ENCODE data around the gene NAAA.
"Not testable (repeated sequence)": the region's sequence is repeated elsewhere in the genome, so short reads cannot be mapped to it uniquely, and the experiment has no call there.

The NAAA gene

DNA sequence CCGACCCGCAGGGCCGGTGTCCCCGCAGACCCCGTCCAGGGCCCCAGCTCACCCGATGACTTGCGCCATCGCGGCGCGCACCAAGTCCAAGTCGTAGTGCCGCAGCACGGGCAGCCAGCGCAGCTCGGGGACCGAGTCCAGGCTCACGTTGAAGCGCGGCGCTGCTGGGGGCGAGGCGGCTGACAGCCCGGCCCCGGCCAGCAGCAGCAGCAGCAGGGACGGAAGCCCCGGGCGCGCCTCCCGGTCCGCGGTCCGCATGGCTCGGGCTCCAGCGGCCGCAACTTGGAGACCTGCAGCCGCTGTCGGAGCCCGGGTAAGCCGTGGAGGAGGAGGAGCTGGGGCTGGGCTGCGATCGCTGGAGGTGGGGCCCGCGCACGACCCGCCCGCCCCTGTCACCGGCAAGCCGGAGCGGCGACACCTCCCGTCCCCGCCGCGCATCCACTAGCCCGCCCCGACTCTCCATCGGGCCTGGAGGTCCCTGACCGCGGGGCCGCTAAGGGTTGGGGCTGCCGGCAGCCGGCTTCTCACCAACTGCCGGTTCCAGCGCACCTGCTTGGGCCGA, at the start of gene NAAA:
NAAA (minus strand) TSS at position 322 of the 562 bp plus-strand sequence; CDS start at position 258, 64 bp downstream.
- H3K4me3 Mint-ChIP-seq, result peak within 1 kb of the TSS; percentile 98
- H3K4me1 Mint-ChIP-seq, result peaks cover 25% of the 10 kb centered on the region
- peaks cover 26% of the 10 kb centered on the region for H3K36me3 Mint-ChIP-seq
- H3K9me3 Mint-ChIP-seq, result no peaks in the 10 kb centered on the region
- peak; percentile 90 for DNase-seq
- peak within 1 kb of the TSS; percentile 99 for H3K27ac Mint-ChIP-seq
- H3K27me3 Mint-ChIP-seq, result no peaks in the 10 kb centered on the region
- CTCF ChIA-PET, result interaction anchor here (1.0 to 1.6 kb wide), 5 partner anchors 11 to 56 kb away, joined by 3 to 6 read pairs (median 4); partner anchors contain the start of gene SDAD1

DNA sequence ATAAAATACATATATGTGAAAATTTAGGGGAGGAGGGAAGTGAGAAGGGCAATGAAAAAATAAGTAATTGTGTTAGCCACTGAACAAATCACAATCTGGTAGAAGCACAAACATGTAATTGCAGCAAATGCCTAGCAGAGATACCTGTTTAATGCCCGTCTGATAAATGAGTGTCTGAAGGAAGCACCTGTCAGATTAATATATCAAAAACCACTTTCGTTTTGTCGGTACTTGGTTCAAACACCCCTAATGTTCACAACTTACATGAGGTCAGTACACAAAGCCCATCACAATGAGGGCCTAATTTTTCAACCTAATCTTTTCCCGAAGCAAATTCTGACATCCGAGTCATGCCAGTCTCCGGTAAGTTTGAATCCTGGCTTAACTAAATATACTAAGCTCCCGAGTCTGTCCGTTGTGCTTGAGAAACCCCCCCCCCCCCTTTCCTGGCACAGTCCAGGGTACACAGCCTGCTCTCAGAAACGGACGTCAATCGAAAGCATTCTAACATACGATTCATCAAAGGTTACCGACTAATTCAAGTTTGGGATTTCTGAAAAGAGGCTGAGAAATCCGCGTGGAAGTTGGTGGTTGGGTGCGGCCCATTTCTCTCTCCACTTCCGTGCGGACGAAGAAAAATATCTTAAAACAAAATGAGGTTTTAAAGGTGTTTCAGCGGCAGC, 49.2 kb upstream of the NAAA start:
- H3K4me1 Mint-ChIP-seq, result peaks cover 34% of the 10 kb centered on the region
- H3K36me3 Mint-ChIP-seq, result peaks cover 19% of the 10 kb centered on the region
- H3K4me3 Mint-ChIP-seq, result peak overlapping the region; percentile 90
- DNase-seq, result no peak
- H3K9me3 Mint-ChIP-seq, result no peaks in the 10 kb centered on the region
- H3K27me3 Mint-ChIP-seq, result peaks cover 4% of the 10 kb centered on the region
- H3K27ac Mint-ChIP-seq, result peak overlapping the region; percentile 93
- CTCF ChIA-PET, result no interaction called here

DNA sequence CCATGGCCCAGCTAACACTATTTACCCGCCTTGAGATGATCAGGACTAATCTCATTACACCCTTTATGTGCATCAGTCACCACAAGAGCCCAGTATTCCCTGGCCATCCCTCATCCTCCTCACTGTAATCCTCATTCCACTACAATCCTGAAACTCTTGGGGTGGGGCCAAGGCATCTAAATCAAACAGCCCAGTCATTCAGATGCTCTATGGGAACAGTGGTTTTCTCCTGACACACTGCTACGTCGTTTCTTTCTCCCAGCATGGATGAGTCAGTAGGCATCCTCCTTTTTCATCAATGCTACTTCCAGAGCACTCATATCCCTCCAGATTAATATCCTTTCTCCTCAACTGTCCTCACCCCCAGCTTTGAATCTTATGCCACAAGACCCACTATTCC, 44.3 kb upstream of the NAAA start:
- no peaks in the 10 kb centered on the region for H3K9me3 Mint-ChIP-seq
- H3K27ac Mint-ChIP-seq, result no peak overlapping the region
- no peak for DNase-seq
- H3K36me3 Mint-ChIP-seq, result peaks cover 41% of the 10 kb centered on the region
- no peaks in the 10 kb centered on the region for H3K27me3 Mint-ChIP-seq
- CTCF ChIA-PET, result interaction anchor here (0.6 kb wide), 1 partner anchor 14 kb away, joined by 4 read pairs; no protein-coding TSS in a partner anchor
- H3K4me1 Mint-ChIP-seq, result peaks cover 26% of the 10 kb centered on the region
- no peak overlapping the region for H3K4me3 Mint-ChIP-seq

DNA sequence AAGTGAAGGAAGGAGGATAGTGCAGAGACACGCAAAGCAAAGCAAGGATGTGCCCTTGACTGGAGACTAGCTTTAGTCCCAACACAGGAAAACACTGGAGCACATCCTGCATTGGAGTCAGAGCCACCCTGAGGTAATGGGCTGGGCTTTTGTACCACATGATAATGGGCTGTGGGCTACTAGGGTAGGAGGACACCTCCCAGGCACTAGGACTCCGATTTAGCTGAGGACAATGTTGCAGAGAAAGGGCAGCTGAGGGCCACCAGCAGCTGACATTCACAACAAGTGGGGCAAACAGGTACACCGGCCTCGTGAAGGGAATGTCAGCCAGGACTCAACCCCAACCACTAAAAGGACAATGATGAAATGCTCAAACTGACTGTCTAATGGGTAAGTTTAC, 39.8 kb upstream of the NAAA start:
- no peak for DNase-seq
- Mint-ChIP-seq H3K4me1 (no peaks in the 10 kb centered on the region), H3K36me3 (peaks cover 41% of the 10 kb centered on the region), H3K4me3 (no peak overlapping the region), H3K27me3 (no peaks in the 10 kb centered on the region), H3K9me3 (no peaks in the 10 kb centered on the region), H3K27ac (no peak overlapping the region)
- CTCF ChIA-PET, result interaction anchor here (0.8 kb wide), 1 partner anchor 15 kb away, joined by 3 read pairs; no protein-coding TSS in a partner anchor

DNA sequence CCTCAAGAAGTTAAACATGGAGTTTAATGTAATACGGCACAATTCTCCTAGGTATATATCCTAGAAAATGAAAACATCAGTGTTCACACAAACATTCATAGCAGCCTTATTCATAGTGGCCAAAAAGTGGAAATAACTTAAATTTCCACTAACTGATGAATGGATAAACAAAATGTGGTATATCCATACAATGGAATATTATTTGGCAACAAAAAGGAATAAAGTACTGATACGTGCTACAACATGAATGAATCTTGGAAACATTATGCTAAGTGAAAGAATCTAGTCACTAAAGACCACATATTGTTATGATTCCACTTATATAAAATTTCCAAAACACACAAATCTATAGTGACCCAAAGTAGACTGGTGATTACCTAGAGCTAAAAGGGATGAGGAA, 35.4 kb upstream of the NAAA start:
- no peak overlapping the region for H3K27ac Mint-ChIP-seq
- no peaks in the 10 kb centered on the region for H3K27me3 Mint-ChIP-seq
- H3K36me3 Mint-ChIP-seq, result peaks cover 50% of the 10 kb centered on the region
- H3K4me1 Mint-ChIP-seq, result no peaks in the 10 kb centered on the region
- no peak for DNase-seq
- no peak overlapping the region for H3K4me3 Mint-ChIP-seq
- CTCF ChIA-PET, result no interaction called here
- no peaks in the 10 kb centered on the region for H3K9me3 Mint-ChIP-seq

DNA sequence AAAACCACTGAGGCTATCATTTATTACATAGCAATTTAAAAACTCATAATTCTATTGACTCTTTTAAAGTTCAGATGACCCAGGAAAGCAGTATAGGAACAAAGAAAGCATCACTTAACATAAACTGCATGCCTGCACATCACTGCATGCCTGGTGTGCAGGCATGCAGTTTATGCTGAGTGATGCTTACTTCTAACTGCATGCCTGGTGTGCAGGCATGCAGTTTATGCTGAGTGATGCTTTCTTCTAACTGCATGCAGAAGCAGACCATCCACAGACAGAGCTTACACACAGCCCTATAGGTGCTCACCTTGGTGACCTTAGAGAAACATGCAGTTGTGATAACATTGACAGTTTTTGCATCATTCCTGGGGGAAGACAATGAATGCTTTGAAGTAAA, 33.0 kb upstream of the NAAA start:
- H3K4me3 Mint-ChIP-seq, result no peak overlapping the region
- no peak overlapping the region for H3K27ac Mint-ChIP-seq

DNA sequence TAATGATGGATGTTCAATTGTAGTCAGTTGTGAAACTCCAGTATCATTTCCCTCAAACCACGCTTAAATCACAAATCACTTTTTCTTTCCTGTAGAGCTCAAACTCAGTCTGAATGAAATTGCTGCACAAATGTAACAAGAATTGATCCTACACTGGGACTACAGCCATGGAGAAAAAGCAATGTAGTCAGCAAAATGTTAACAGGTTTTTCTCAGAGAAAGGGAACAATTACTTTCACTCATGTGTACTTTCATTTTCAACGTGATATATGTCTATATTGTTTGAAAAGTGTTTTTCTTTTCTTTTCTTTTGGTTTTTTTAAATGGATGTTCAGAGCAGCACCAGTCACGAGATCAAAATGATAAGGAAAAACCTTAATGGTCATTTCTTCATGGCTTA, 27.3 kb upstream of the NAAA start:
- H3K4me1 Mint-ChIP-seq, result peaks cover 9% of the 10 kb centered on the region
- H3K27me3 Mint-ChIP-seq, result no peaks in the 10 kb centered on the region
- peak overlapping the region; percentile 15 for H3K27ac Mint-ChIP-seq
- CTCF ChIA-PET, result no interaction called here
- peaks cover 81% of the 10 kb centered on the region for H3K36me3 Mint-ChIP-seq
- H3K9me3 Mint-ChIP-seq, result peaks cover under 1% of the 10 kb centered on the region
- DNase-seq, result no peak
- H3K4me3 Mint-ChIP-seq, result no peak overlapping the region

More for the DNA sequence above, 33.0 kb upstream of the NAAA start:
- CTCF ChIA-PET, result no interaction called here
- no peaks in the 10 kb centered on the region for H3K27me3 Mint-ChIP-seq
- no peak for DNase-seq
- H3K4me1 Mint-ChIP-seq, result no peaks in the 10 kb centered on the region
- no peaks in the 10 kb centered on the region for H3K9me3 Mint-ChIP-seq
- peaks cover 60% of the 10 kb centered on the region for H3K36me3 Mint-ChIP-seq

DNA sequence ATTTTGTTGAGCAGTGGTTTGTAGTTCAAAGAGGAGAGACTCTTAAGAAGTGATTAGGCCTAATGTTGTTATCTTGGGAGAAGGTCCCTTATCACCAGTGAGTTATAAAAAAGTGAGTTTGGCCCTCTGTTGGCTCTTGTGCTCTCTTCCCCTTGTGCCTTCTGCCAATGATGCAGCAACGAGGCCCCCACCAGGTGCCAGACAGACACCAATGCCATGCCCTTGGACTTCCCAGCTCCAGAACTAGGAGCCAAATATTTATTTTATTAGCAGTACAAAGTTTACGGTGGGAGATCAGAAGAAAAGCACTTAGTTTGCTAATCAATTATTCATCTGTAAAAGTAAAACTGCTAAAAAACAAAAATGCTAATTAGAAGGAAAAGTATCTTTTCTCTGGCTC, 22.7 kb upstream of the NAAA start:
- CTCF ChIA-PET, result no interaction called here
- Mint-ChIP-seq H3K27me3 (no peaks in the 10 kb centered on the region), H3K36me3 (peaks cover 89% of the 10 kb centered on the region)

DNA sequence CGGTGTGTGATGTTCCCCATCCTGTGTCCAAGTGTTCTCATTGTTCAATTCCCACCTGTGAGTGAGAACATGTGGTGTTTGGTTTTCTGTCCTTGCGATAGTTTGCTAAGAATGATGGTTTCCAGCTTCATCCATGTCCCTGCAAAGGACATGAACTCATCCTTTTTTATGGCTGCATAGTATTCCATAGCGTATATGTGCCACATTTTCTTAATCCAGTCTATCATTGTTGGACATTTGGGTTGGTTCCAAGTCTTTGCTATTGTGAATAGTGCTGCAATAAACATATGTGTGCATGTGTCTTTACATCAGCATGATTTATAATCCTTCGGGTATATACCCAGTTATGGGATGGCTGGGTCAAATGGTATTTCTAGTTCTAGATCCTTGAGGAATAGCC, 21.3 kb upstream of the NAAA start:
- H3K9me3 Mint-ChIP-seq, H3K27me3 Mint-ChIP-seq, H3K4me1 Mint-ChIP-seq, CTCF ChIA-PET, H3K27ac Mint-ChIP-seq, H3K4me3 Mint-ChIP-seq, DNase-seq: not testable (repeated sequence)
- H3K36me3 Mint-ChIP-seq, result peaks cover 88% of the 10 kb centered on the region

More for the DNA sequence above, 22.7 kb upstream of the NAAA start:
- H3K27ac Mint-ChIP-seq, result no peak overlapping the region
- H3K4me1 Mint-ChIP-seq, result peaks cover 9% of the 10 kb centered on the region
- no peak for DNase-seq
- peaks cover 4% of the 10 kb centered on the region for H3K9me3 Mint-ChIP-seq
- H3K4me3 Mint-ChIP-seq, result no peak overlapping the region

DNA sequence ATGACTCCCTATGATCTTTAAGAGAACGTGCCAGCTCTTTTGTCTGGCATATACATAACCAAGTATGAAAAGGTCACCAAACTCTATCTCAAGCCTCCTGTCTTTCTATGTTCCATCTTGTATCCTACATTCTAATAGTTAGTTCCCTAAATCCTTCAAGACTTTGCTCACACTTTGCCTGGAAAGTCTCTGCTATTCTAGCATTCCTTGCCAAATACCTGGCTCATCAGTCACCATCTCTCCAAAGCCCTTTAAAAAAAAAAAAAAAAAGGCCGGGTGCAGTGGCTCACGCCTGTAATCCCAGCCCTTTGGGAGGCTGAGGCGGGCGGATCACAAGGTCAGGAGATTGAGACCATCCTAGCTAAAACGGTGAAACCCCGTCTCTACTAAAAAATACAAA, 17.7 kb upstream of the NAAA start:
- DNase-seq, H3K27ac Mint-ChIP-seq, CTCF ChIA-PET, H3K4me3 Mint-ChIP-seq, H3K9me3 Mint-ChIP-seq, H3K27me3 Mint-ChIP-seq, H3K4me1 Mint-ChIP-seq: not testable (repeated sequence)
- H3K36me3 Mint-ChIP-seq, result peaks cover 77% of the 10 kb centered on the region

DNA sequence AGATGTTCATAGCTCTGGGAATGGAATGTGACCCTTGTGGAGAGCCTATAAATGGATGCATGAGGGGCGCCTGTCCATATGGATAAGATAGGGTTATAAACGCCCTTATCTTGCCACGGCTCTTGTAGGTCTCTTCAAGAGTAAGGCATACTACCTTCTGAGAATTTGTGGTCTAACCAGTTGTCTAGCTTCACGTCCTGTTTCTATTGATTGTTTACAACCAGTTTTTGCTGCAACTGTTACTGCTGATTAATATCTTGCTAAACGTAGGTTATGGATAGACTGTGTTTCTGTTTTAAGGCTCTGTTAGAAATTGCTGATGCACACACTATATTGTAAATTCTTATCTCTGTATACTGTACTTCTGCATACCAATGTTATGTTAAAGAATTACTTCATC, 14.0 kb upstream of the NAAA start:
- CTCF ChIA-PET, H3K4me3 Mint-ChIP-seq, H3K27me3 Mint-ChIP-seq: not testable (repeated sequence)

DNA sequence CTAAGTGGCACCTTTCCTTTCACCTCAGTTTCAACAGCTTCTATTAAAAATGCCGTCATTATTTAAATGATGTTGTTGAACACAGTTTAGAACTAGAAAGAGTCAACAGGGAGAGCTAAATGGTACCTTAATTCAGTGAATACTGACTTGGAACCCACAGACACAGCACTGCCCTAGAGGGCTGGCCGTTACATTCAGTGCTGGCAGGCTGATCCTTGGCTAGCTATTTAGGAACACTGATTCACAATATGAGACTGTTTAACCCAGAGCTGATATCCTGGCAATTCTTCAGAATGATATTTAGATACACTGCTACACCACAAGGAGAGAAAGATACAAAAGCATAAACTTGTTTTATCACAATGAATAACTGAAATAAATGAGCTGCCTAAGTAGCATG, 12.7 kb upstream of the NAAA start:
- no peaks in the 10 kb centered on the region for H3K9me3 Mint-ChIP-seq
- no peaks in the 10 kb centered on the region for H3K4me1 Mint-ChIP-seq
- H3K27me3 Mint-ChIP-seq, result no peaks in the 10 kb centered on the region
- no peak overlapping the region for H3K4me3 Mint-ChIP-seq
- CTCF ChIA-PET, result interaction anchor here (0.6 to 1.2 kb wide), 4 partner anchors 37 to 167 kb away, joined by 3 read pairs; no protein-coding TSS in a partner anchor
- H3K36me3 Mint-ChIP-seq, result peaks cover 57% of the 10 kb centered on the region
- DNase-seq, result no peak
- H3K27ac Mint-ChIP-seq, result no peak overlapping the region

More for the DNA sequence above, 14.0 kb upstream of the NAAA start:
- not testable (repeated sequence) for H3K9me3 Mint-ChIP-seq, H3K4me1 Mint-ChIP-seq, DNase-seq
- H3K36me3 Mint-ChIP-seq, result peaks cover 57% of the 10 kb centered on the region
- H3K27ac Mint-ChIP-seq, result peak overlapping the region; percentile 2

DNA sequence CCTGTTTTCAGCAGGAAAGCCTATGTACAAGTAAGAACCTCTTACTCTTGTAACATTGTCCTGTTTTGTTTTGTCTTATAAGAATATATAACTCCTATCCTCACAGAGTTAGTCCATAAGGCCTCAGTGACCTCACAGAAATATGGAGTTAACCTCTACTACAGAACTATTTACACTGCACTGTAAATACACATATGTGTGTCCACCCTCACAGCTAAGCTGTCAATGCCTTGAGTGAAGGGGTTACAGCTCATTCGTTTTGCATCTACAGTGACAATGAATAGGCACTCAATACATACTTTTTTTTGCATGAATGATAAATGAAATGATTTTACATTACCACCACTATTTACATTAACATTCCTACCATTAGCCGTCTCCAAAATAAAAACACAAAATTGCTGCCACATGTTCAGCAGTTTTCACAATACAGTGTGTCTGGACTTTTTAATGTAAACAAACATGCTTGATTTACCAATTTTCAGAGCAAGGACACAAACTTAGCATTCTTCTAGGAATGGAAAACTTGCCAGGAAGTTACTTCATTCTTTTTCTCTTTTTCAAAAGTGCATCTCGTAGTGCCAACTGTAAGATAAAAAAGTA, 9.5 kb upstream of the NAAA start:
- Mint-ChIP-seq H3K36me3 (peaks cover 39% of the 10 kb centered on the region), H3K9me3 (no peaks in the 10 kb centered on the region), H3K27ac (no peak overlapping the region), H3K27me3 (no peaks in the 10 kb centered on the region), H3K4me1 (no peaks in the 10 kb centered on the region), H3K4me3 (no peak overlapping the region)
- no peak for DNase-seq
- CTCF ChIA-PET, result interaction anchor here (0.8 to 1.1 kb wide), 2 partner anchors 18 to 34 kb away, joined by 3 to 5 read pairs; no protein-coding TSS in a partner anchor

DNA sequence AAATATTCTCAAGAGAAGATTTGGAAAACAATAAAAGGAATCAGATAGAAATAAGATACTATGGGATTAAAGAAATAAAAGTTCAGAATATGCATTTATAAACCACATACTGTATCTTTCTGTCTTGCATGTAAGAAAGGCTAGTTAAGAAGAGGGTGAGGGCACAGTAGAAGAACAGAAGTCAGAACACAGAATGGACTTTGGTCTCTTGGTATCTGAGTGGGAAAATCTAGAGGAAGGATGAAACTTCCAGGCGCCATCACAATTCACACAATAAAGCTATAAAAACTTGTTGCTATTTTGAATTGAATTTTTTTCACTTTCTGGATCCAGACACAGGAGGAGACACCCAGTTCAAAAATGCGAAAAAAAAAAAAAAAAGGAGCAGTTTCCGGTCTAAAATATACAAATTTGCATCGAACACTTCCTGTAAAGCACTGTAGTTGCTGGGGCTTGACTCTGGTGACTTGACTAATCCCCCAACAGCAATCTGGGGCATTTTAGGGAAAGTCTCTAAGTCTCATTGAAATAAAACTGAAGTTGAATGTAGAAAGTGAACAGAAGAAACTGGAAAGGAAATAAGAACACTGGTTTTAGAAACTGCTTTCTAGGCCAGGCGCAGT, 8.1 kb upstream of the NAAA start:
- CTCF ChIA-PET, result interaction anchor here (1.2 kb wide), 1 partner anchor 53 kb away, joined by 3 read pairs; no protein-coding TSS in a partner anchor
- Mint-ChIP-seq H3K36me3 (peaks cover 32% of the 10 kb centered on the region), H3K9me3 (no peaks in the 10 kb centered on the region), H3K4me1 (no peaks in the 10 kb centered on the region), H3K27me3 (no peaks in the 10 kb centered on the region), H3K4me3 (no peak overlapping the region), H3K27ac (no peak overlapping the region)
- DNase-seq, result no peak
